Small intestine (tissue), 7 donors: ENCODE measurements around the gene CLCNKA. TPM values are rescaled to one million over a fixed set of nuclear protein-coding genes. Genes with fewer than 3 reads are reported as not detected.

Experiments used
- DNase-seq, 2 donors: peaks; one replicate each; pipeline versions ENCODE4 v3.0.0 to v3.0.0-alpha.2; 2013
- FAIRE-seq: peaks from 2 replicates; lab custom pipeline; 2012; peaks lifted over from hg19 to GRCh38; lab: Jason Lieb, UNC
- H3K27ac ChIP-seq, 3 donors: one replicate each; pipeline ENCODE4 v1.5.1; 2013; ENCODE audit warnings: low read length in 2 of 3, mild to moderate bottlenecking in 2 of 3, control low read depth in 1 of 3, inconsistent platforms in 1 of 3, low read depth in 1 of 3, moderate library complexity in 1 of 3
- H3K27me3 ChIP-seq, 3 donors: one replicate each; pipeline ENCODE4 v1.6.1; 2013; ENCODE audit warnings: low read length in 3 of 3, inconsistent platforms in 1 of 3; ENCODE audit not compliant: control insufficient read depth in 3 of 3, insufficient read depth in 3 of 3
- H3K36me3 ChIP-seq, 3 donors: one replicate each; pipeline ENCODE4 v1.6.1; 2013; ENCODE audit warnings: low read length in 3 of 3, inconsistent platforms in 1 of 3, low read depth in 1 of 3, mild to moderate bottlenecking in 1 of 3, moderate library complexity in 1 of 3; ENCODE audit not compliant: control insufficient read depth in 3 of 3, insufficient read depth in 2 of 3
- H3K4me1 ChIP-seq, 3 donors: one replicate each; pipeline ENCODE4 v1.6.1; 2013; ENCODE audit warnings: low read length in 2 of 3, inconsistent platforms in 1 of 3, low read depth in 1 of 3, mild to moderate bottlenecking in 1 of 3, moderate library complexity in 1 of 3; ENCODE audit not compliant: control insufficient read depth in 3 of 3, insufficient read depth in 2 of 3
- H3K4me3 ChIP-seq, 3 donors: one replicate each; pipeline ENCODE4 v1.5.1; 2013; ENCODE audit warnings: low read length in 3 of 3, control low read depth in 1 of 3, inconsistent platforms in 1 of 3, low read depth in 1 of 3, mild to moderate bottlenecking in 1 of 3, moderate library complexity in 1 of 3
- H3K9me3 ChIP-seq, 2 donors: one replicate each; pipeline ENCODE4 v1.6.1; 2013; ENCODE audit warnings: low read depth in 1 of 2, low read length in 1 of 2; ENCODE audit not compliant: control insufficient read depth in 2 of 2, insufficient read depth in 1 of 2
- WGBS, 3 donors: extraction: QIAGEN DNeasy Blood & Tissue Kit; methylation state at CpG; one replicate each; pipeline ENCODE4 v1.1.7; 2013; 5-methylcytosine and 5-hydroxymethylcytosine counted together
- polyA plus RNA-seq, 4 donors: library from polyadenylated mRNA; stranded (reverse) in 3 of 4; unstranded in 1 of 4; fragments of 200-250 nt in 3 of 4; fragments of 120-200 nt in 1 of 4; gene quantifications; one replicate each; pipeline versions ENCODE4 v1.2.1 to v1.2.3, GENCODE V29; 2013
- donor health status: healthy with polysubstance abuse.
- donor health status: control.
- donor health status: control.
- donor health status: Bipolar disorder and iron deficiency.
- donor health status: healthy.

Gene CLCNKA
- polyA plus RNA-seq, 4 donors: 0.06 to 0.22 (median 0.21) TPM; not detected in 1

DNA sequence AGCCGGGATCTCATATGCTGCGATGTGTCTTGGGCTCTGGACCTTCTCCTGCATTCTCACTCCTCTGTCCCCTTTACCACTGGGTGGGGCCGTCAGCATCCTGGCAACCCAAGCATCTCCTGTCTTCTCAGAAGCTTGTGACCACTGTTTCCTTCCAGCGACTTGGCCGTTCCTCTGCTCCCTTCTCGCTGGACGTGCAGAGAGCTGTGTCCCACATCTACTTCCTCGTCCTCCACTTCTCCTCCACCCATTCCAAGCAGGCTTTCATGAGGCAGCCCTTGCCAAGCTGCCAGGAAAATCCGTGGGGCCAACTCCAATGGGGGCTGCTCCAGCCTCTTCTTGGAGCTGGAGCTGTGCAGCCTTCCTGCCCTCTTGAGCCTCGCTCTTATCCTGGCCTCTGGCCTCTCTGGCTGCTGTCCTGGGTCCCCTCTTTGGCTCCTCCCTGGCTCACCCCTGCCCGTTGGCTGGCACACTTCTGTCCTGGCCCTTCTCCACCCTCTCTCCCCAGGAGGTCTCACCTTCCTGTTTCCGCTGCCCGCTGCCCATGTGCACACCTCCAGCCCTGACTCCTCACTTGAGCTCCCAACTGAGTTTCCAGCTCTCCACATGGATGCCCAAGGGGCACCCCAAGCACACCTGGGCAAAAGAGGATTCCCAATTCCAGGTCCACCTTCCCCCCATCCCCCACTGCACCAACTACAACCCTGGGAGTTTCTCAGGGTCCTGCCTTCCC, 42.9 kb downstream of the CLCNKA start:
- Histone ChIP-seq H3K4me1 (peaks cover 0 to 54% (median 0%) of the 10 kb centered on the region in 3 donors), H3K4me3 (no peak overlapping the region), H3K27me3 (no peaks in the 10 kb centered on the region), H3K36me3 (no peaks in the 10 kb centered on the region), H3K9me3 (no peaks in the 10 kb centered on the region), H3K27ac (no peak overlapping the region)
- WGBS, 3 donors: 45 to 48% (median 45%) methylated on average over 13 of the region's 13 CpGs
- FAIRE-seq: no peak
- no peak for DNase-seq

DNA sequence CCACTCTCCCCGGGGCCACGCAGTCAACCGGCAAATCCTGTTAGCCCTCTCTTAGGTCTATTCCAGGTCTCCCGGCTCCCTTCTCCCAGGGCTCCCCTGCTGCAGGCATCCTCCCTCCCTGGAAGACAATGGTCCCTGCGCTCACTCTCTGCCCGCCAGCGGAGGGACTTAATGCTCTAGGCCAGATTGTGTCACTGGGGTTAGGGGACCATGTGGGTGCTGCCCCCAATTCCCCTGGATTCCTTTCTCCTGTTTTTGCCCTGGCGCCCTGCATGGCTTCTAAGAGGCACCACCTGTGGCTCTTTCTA, 43.4 kb downstream of the CLCNKA start:
- FAIRE-seq: no peak

DNA sequence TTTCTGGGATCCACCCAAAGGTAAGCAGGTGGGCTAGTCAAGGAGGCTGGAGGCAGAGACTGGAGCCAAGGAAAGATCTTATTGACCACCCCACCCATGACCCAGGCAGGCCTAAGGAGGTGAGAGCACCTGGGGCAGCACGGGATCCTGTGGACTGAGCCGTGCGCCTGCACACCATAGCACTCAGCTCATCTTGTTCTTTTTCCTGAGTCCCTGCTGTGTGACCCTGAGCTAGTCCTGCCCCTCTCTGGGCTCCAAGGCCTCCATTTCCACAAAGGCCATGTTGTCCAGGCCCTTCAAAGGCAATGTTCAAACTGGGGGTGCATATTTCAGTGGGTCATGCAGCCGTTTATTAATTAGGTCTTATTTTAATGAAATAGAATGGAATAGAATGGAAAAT, 44.4 kb downstream of the CLCNKA start:
- H3K27ac ChIP-seq: no peak overlapping the region
- H3K27me3 ChIP-seq: no peaks in the 10 kb centered on the region
- H3K9me3 ChIP-seq: no peaks in the 10 kb centered on the region
- 61 to 79% (median 62%) methylated on average over 4 of the region's 4 CpGs for WGBS, 3 donors
- FAIRE-seq (no peak), DNase-seq (no peak)
- H3K4me3 ChIP-seq: no peak overlapping the region
- H3K4me1 ChIP-seq: peaks cover 0 to 49% (median 0%) of the 10 kb centered on the region in 3 donors
- H3K36me3 ChIP-seq: no peaks in the 10 kb centered on the region

More for the DNA sequence above, 43.4 kb downstream of the CLCNKA start:
- no peak overlapping the region for H3K4me3 ChIP-seq
- no peak overlapping the region for H3K27ac ChIP-seq
- no peaks in the 10 kb centered on the region for H3K36me3 ChIP-seq
- H3K27me3 ChIP-seq: no peaks in the 10 kb centered on the region
- DNase-seq: no peak
- peaks cover 0 to 54% (median 0%) of the 10 kb centered on the region in 3 donors for H3K4me1 ChIP-seq
- H3K9me3 ChIP-seq: no peaks in the 10 kb centered on the region
- WGBS, 3 donors: 66 to 79% (median 76%) methylated on average over 7 to 8 of the region's 8 CpGs

DNA sequence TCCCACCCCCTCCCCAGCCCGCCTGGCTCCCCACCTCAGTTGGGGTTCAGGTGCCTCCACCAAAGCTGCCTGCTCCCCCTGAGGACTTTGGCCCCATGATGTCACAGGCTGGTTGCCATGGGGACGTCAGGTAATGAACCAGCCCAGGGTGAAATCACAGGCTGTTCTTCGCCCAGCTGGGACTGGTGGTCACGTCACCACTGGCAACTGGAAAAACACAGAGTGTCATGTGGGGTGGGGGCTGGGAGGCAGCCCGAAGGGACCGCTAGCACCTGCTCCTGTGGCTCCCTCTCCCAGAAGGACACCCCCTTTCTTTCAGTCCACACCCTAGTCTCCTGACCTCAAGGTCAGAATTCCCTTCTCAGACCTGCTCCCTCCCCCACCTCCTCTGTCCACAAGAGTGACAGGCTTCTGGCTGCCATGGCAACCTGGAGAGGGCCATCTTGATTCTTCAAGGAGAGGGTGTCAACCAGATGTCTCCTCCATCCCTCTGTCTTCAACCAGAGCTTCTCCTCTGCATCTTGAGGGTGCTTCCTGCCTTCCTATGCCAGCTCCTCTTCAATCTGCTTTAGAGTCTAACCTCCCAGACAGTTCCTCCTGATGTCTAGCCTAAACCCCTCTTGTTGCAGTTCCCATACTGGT, 45.4 kb downstream of the CLCNKA start:
- peak overlapping the region in 1 of 3 donors; percentile 69 for H3K27ac ChIP-seq

DNA sequence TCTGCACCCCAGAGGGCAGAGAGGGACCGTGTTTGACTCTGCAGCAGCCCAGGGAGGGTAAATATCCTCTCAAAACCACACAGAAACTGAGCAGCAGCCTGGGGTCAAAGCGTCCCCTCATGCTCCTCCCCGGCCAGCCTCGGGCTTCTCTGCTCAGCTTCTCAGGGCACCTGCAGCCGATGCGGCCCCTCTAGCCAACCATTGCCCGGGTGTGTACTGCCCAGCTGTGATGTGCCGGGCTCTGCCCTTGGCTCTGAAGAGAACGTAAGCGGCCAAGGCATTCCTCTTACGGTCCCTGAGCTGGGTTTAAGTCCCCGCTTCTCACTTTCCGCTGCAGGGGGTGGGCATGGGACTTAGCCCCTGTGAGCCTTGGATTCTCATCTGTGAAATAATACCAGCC, 46.1 kb downstream of the CLCNKA start:
- no peaks in the 10 kb centered on the region for H3K36me3 ChIP-seq
- H3K27ac ChIP-seq: peak overlapping the region in 1 of 3 donors; percentile 69
- peaks cover 0 to 48% (median 0%) of the 10 kb centered on the region in 3 donors for H3K4me1 ChIP-seq
- WGBS, 3 donors: 31 to 64% (median 56%) methylated on average over 13 of the region's 13 CpGs
- H3K4me3 ChIP-seq: no peak overlapping the region
- no peaks in the 10 kb centered on the region for H3K9me3 ChIP-seq
- DNase-seq (no peak), FAIRE-seq (no peak)
- no peaks in the 10 kb centered on the region for H3K27me3 ChIP-seq

More for the DNA sequence above, 45.4 kb downstream of the CLCNKA start:
- Histone ChIP-seq H3K9me3 (no peaks in the 10 kb centered on the region), H3K36me3 (no peaks in the 10 kb centered on the region), H3K27me3 (no peaks in the 10 kb centered on the region), H3K4me1 (peaks cover 0 to 46% (median 0%) of the 10 kb centered on the region in 3 donors), H3K4me3 (no peak overlapping the region)
- 9 to 53% (median 22%) methylated on average over 6 of the region's 6 CpGs for WGBS, 3 donors
- FAIRE-seq (no peak), DNase-seq (peak; percentile 74 to 98)

DNA sequence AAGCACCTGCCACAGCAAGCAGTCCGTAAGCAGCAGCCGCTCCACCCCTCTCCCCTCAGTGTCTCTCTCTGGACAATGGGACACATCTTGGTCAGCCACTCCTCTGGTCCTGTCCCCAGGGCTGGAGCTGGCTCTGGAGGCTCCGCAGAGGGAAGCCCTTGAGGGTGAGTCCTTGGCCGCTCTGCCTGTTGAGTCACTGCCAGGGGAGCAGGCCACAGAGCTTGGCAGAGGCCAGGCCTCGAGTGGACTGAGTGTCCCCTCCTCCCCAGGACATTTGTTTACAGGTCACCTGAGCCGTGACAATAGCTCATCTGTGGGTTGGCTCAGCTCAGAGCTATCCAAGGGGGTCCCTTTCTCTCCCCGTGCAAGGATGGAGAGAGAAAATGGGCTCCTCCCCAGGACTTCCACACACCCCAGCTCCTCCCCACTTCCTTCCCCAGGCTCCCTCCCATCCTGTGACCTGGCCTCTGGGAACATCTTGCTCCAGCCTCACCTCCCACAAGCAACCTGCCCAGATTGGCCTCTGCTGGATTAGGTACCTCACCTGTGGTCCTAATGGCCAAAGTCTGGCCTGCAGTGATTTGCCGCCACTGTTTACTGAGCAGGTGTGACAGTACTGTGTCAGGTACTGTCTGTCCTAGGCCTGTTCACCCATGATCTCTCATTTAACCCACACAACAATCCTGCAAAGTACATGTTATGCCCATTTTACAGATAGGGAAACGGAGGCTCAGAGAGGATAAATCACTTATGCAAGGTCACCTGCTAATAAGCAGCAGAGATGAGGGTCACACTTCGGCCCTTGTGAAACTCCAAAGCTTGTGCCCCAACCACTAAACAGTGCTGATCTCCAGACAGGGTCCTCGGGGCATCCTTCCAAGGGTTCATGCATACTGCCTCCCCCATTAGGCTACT, 46.8 kb downstream of the CLCNKA start:
- 50 to 61% (median 61%) methylated on average over 11 of the region's 11 CpGs for whole genome bisulfite sequencing, 3 donors
- H3K27me3 ChIP-seq: peaks cover 0 to under 1% (median 0%) of the 10 kb centered on the region in 3 donors
- no peaks in the 10 kb centered on the region for H3K36me3 ChIP-seq
- no peak overlapping the region for H3K4me3 ChIP-seq
- H3K4me1 ChIP-seq: peaks cover 0 to 50% (median 0%) of the 10 kb centered on the region in 3 donors
- peak overlapping the region in 1 of 3 donors; percentile 69 for H3K27ac ChIP-seq
- FAIRE-seq (no peak), DNase-seq (no peak)
- H3K9me3 ChIP-seq: no peaks in the 10 kb centered on the region

DNA sequence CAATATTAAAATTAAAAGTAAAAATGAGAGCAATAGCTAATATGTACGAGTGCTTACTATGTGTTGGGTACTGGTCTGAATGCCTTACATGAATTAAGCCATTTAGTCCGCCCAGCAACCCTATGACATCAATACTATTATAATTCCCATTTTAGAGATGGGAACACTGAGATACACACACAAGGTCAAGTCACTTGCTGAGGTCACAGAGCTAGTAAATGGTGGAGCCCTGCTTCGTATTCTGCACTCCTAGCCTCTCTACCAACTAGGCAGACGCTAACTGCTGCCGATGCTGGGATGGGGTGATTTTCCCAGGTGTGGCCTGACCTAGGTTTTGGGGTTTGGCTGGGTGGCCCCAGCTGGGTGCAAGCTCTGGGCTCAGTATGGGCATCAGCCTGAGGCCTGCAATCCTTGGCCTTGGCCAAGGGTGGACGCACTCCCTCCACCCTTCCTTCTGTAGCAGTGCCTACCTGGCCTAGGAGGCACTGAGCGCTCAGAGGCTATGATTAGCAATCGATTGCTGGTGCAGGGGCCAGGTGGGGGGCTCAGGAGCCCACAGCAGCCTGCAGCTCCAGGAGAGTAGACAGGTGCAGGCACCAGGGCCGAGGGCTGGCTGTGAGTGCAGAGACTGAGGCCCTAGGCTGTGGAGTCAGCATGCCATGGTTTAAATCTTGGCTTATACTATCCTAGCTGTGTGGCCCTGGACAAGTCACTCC, 49.0 kb downstream of the CLCNKA start:
- 88 to 90% (median 89%) methylated on average over 9 of the region's 9 CpGs for WGBS, 3 donors
- Histone ChIP-seq H3K36me3 (no peaks in the 10 kb centered on the region), H3K9me3 (no peaks in the 10 kb centered on the region), H3K27ac (no peak overlapping the region), H3K4me3 (no peak overlapping the region), H3K4me1 (peaks cover 0 to 40% (median 0%) of the 10 kb centered on the region in 3 donors), H3K27me3 (peaks cover 0 to 5% (median 0%) of the 10 kb centered on the region in 3 donors)
- FAIRE-seq (no peak), DNase-seq (no peak)
